ENCODE data around the gene UTF1.
"Not testable (repeated sequence)": the region's sequence is repeated elsewhere in the genome, so short reads cannot be mapped to it uniquely, and the experiment has no call there.

Gene UTF1

GRCh38 chr10:133231946-133232574 lies 2.0 kb downstream of the UTF1 start:
- Histone ChIP-seq H3K36me3 (no peaks in the 10 kb centered on the region), H3K4me1 (peaks cover 0 to 35% (median 20%) of the 10 kb centered on the region in 4 donors), H3K9me3 (peaks cover 0 to 4% (median 0%) of the 10 kb centered on the region in 3 donors), H3K4me3 (no peak overlapping the region), H3K27me3 (peaks cover 0 to 90% of the 10 kb centered on the region in 2 donors), H3K27ac (no peak overlapping the region)
- no peak for DNase-seq
- no peak for TF ChIP-seq CTCF (IDR thresholded peaks at IDR 0.05)
- intact Hi-C loops (cut with DNase I; ENCODE audit: low total_unique reads), result no loop called here

GRCh38 chr10:133234796-133235195 lies 4.8 kb downstream of the UTF1 start:
- peaks cover 0 to 92% of the 10 kb centered on the region in 2 donors for H3K27me3 ChIP-seq
- H3K27ac ChIP-seq; H3K4me3 ChIP-seq; H3K36me3 ChIP-seq; DNase-seq; intact Hi-C loops (cut with DNase I; ENCODE audit: low total_unique reads); H3K9me3 ChIP-seq: not testable (repeated sequence)
- peaks cover 0 to 45% (median 28%) of the 10 kb centered on the region in 4 donors for H3K4me1 ChIP-seq

GRCh38 chr10:133235265-133235855 lies 5.3 kb downstream of the UTF1 start:
- Histone ChIP-seq H3K27me3 (peaks cover 0 to 91% of the 10 kb centered on the region in 2 donors), H3K36me3 (no peaks in the 10 kb centered on the region)
- intact Hi-C loops (cut with DNase I; ENCODE audit: low total_unique reads), result no loop called here

GRCh38 chr10:133235932-133236331 lies 5.9 kb downstream of the UTF1 start:
- DNase-seq, result no peak
- peaks cover 0 to 33% (median 22%) of the 10 kb centered on the region in 4 donors for H3K4me1 ChIP-seq
- intact Hi-C loops (cut with DNase I; ENCODE audit: low total_unique reads), result no loop called here
- TF ChIP-seq CTCF (IDR thresholded peaks at IDR 0.05), result no peak
- peak overlapping the region; percentile 16 to 32 for H3K4me3 ChIP-seq
- no peak overlapping the region for H3K27ac ChIP-seq
- peaks cover 0 to 89% of the 10 kb centered on the region in 2 donors for H3K27me3 ChIP-seq
- peaks cover 0 to 4% (median 0%) of the 10 kb centered on the region in 3 donors for H3K9me3 ChIP-seq
- H3K36me3 ChIP-seq, result no peaks in the 10 kb centered on the region

More at GRCh38 chr10:133235265-133235855, 5.3 kb downstream of the UTF1 start:
- Histone ChIP-seq H3K4me3 (peak overlapping the region; percentile 16 to 32), H3K27ac (no peak overlapping the region), H3K9me3 (peaks cover 0 to 4% (median 0%) of the 10 kb centered on the region in 3 donors), H3K4me1 (peaks cover 0 to 39% (median 24%) of the 10 kb centered on the region in 4 donors)
- TF ChIP-seq CTCF (IDR thresholded peaks at IDR 0.05), result no peak
- no peak for DNase-seq

- intact Hi-C loops (cut with DNase I; ENCODE audit: low total_unique reads), result no loop called here
- peaks cover 0 to 89% of the 10 kb centered on the region in 2 donors for H3K27me3 ChIP-seq
- peaks cover 0 to 4% (median 0%) of the 10 kb centered on the region in 3 donors for H3K9me3 ChIP-seq
- DNase-seq, result no peak
- no peak overlapping the region for H3K27ac ChIP-seq
- no peak for TF ChIP-seq CTCF (IDR thresholded peaks at IDR 0.05)
- H3K36me3 ChIP-seq, result no peaks in the 10 kb centered on the region
- H3K4me1 ChIP-seq, result peaks cover 0 to 32% (median 22%) of the 10 kb centered on the region in 4 donors
- peak overlapping the region; percentile 16 to 32 for H3K4me3 ChIP-seq
These were observed 6.6 kb downstream of the UTF1 start for GRCh38 chr10:133236401-133237240.
